Esophagus muscularis mucosa (tissue), 3 donors: Measurements from ENCODE around the gene CYSTM1.

Experiments used
- POLR2A ChIP-seq: fragments of 450-650 bp; IDR thresholded peaks from one replicate; pipeline ENCODE4 v1.6.1; 2017; ENCODE audit warnings: antibody characterized with exemption, moderate library complexity, mild to moderate bottlenecking, low read depth
- POLR2AphosphoS5 ChIP-seq, 2 donors: sonication (generic); formaldehyde crosslinking; IDR thresholded peaks; one replicate each; pipeline ENCODE4 v1.6.1; 2017; ENCODE audit warnings: antibody characterized with exemption in 2 of 2
- TF ChIP-seq, protein P1 (sequence below), 3 experiments: fragments of 200-600 bp in 2 of 3; fragments of 450-650 bp in 1 of 3; sonication (generic) in 2 of 3; IDR thresholded peaks; one replicate each; pipeline ENCODE4 v1.5.1; 2017 to 2019; ENCODE audit warnings: antibody characterized with exemption in 3 of 3, mild to moderate bottlenecking in 2 of 3, moderate library complexity in 1 of 3

DNA sequence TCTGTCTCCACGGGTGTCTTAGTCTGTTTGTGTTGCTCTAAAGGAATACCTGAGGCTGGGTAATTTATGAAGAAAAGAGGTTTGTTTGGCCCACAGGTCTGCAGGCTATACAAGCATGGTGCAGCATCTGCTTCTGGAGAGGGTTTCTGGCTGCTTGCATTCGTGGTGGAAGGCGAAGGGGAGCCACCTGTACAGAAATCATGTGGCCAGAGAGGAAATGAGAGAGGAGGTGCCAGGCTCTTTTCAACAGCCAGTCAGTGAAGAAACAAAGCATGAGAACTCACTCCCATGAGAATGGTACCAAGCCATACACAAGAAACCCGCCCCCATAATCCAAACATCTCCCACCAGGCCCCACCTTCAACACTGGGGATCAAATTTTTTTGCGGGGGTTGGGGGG lies 74.5 kb downstream of the CYSTM1 start:
- TF ChIP-seq POLR2AphosphoS5 (IDR thresholded peaks at IDR 0.05), result no peak
- TF ChIP-seq, protein P1, sequence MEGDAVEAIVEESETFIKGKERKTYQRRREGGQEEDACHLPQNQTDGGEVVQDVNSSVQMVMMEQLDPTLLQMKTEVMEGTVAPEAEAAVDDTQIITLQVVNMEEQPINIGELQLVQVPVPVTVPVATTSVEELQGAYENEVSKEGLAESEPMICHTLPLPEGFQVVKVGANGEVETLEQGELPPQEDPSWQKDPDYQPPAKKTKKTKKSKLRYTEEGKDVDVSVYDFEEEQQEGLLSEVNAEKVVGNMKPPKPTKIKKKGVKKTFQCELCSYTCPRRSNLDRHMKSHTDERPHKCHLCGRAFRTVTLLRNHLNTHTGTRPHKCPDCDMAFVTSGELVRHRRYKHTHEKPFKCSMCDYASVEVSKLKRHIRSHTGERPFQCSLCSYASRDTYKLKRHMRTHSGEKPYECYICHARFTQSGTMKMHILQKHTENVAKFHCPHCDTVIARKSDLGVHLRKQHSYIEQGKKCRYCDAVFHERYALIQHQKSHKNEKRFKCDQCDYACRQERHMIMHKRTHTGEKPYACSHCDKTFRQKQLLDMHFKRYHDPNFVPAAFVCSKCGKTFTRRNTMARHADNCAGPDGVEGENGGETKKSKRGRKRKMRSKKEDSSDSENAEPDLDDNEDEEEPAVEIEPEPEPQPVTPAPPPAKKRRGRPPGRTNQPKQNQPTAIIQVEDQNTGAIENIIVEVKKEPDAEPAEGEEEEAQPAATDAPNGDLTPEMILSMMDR (IDR thresholded peaks at IDR 0.05), result no peak
- TF ChIP-seq POLR2A, result no peak
